Measurements from ENCODE around the gene TMEM272.

GRCh38 chr13:51770160-51770559 is 74.8 kb downstream of the TMEM272 start:
- TF ChIP-seq EZH2 (IDR thresholded peaks at IDR 0.05; ENCODE audit: borderline replicate concordance, insufficient read depth, low read depth, low read length, poor library complexity, severe bottlenecking) (no peak), CTCF (IDR thresholded peaks at IDR 0.05) (no peak)
